A549 (cell line): ENCODE measurements around the gene LAMP1. TPM values are rescaled to one million over a fixed set of nuclear protein-coding genes. Genes with fewer than 3 reads are reported as not detected.

Source experiments
- ATAC-seq, 2 experiments: fragments of 200-7000 bp in 1 of 2; fragments of >200 bp in 1 of 2; cut with Nextera tagmentation in 1 of 2; cut with Tn5 transposase in 1 of 2; 3 replicates each; pipeline versions ENCODE4 v1.8.0 to v1.9.1; 2018 to 2020; ENCODE audit warnings: mild to moderate bottlenecking in 1 of 2, moderate library complexity in 1 of 2
- CTCF ChIA-PET: fragments of 300-600 bp; sonication (Branson Sonifier 250); formaldehyde crosslinking; extraction: SDS; loops from one replicate; lab custom pipeline; 2021; ENCODE audit warnings: antibody characterized with exemption, inconsistent platforms; lab: Yijun Ruan, JAX
- POLR2A ChIA-PET: fragments of 350-600 bp; formaldehyde crosslinking; extraction: SDS; loops from one replicate; lab custom pipeline; 2021; ENCODE audit warnings: antibody characterized with exemption, inconsistent platforms; lab: Yijun Ruan, JAX
- DNase-seq, 2 experiments: peaks; one replicate each; pipeline versions ENCODE4 v3.0.0 to v3.0.0-alpha.2; 2011 to 2016; ENCODE audit warnings: low read depth in 1 of 2, low spot score in 1 of 2
- FAIRE-seq: peaks from 2 replicates; lab custom pipeline; 2011; peaks lifted over from hg19 to GRCh38; lab: Jason Lieb, UNC
- H3K27ac ChIP-seq, 2 experiments: fragments of >200 bp; sonication (Bioruptor Twin); formaldehyde crosslinking; 3 replicates each; pipeline ENCODE4 v1.5.1; 2016 to 2017
- H3K4me1 ChIP-seq: fragments of >200 bp; sonication (Bioruptor Twin); formaldehyde crosslinking; 3 replicates; pipeline ENCODE4 v1.6.1; 2016
- H3K4me2 ChIP-seq: fragments of >200 bp; sonication (Bioruptor Twin); formaldehyde crosslinking; 3 replicates; pipeline ENCODE4 v1.6.1; 2016
- H3K4me3 ChIP-seq: fragments of >200 bp; sonication (Bioruptor Twin); formaldehyde crosslinking; 3 replicates; pipeline ENCODE4 v1.5.1; 2016
- H3K9me3 ChIP-seq: fragments of >200 bp; sonication (Bioruptor Twin); formaldehyde crosslinking; 3 replicates; pipeline ENCODE4 v1.6.1; 2016
- ATOH8 ChIP-seq: fragments of 250-450 bp; sonication (Bioruptor Pico); IDR thresholded peaks from 2 replicates; pipeline ENCODE4 v1.5.0; 2020; ENCODE audit warnings: low read depth, mild to moderate bottlenecking, moderate library complexity
- CHD2 ChIP-seq: fragments of 150-350 bp; IDR thresholded peaks from 2 replicates; pipeline ENCODE4 v1.6.1; 2014; ENCODE audit warnings: low read length; ENCODE audit not compliant: partially characterized antibody
- ELK1 ChIP-seq: fragments of 150-350 bp; IDR thresholded peaks from 2 replicates; pipeline ENCODE4 v1.6.1; 2014; ENCODE audit warnings: low read depth, mild to moderate bottlenecking, low read length
- FOSB ChIP-seq: fragments of 250-450 bp; sonication (Bioruptor Pico); IDR thresholded peaks from 2 replicates; pipeline ENCODE4 v1.5.0; 2020; ENCODE audit warnings: mild to moderate bottlenecking, moderate library complexity
- FOXS1 ChIP-seq: fragments of 250-450 bp; sonication (Bioruptor Pico); IDR thresholded peaks from 2 replicates; pipeline ENCODE4 v1.5.0; 2020; ENCODE audit warnings: mild to moderate bottlenecking, moderate library complexity
- GATA3 ChIP-seq: IDR thresholded peaks from 2 replicates; pipeline ENCODE4 v1.6.1; 2012; ENCODE audit warnings: borderline replicate concordance
- HOXB13 ChIP-seq: fragments of 250-450 bp; sonication (Bioruptor Pico); IDR thresholded peaks from 2 replicates; pipeline ENCODE4 v1.5.0; 2020; ENCODE audit warnings: low read depth, mild to moderate bottlenecking, moderate library complexity
- JUN ChIP-seq, 2 experiments: fragments of >200 bp; sonication (Bioruptor Twin); formaldehyde crosslinking; IDR thresholded peaks; 2 replicates in 1 of 2; 3 replicates in 1 of 2; pipeline ENCODE4 v1.6.1; 2016 to 2017
- MAFK ChIP-seq: fragments of 450-650 bp; IDR thresholded peaks from 2 replicates; pipeline ENCODE4 v1.6.1; 2014; ENCODE audit not compliant: partially characterized antibody
- MAZ ChIP-seq: fragments of 150-350 bp; IDR thresholded peaks from 2 replicates; pipeline ENCODE4 v1.6.1; 2014; ENCODE audit warnings: antibody characterized with exemption, low read depth, low read length, borderline replicate concordance
- NFE2L2 ChIP-seq: fragments of 150-350 bp; conservative IDR thresholded peaks from 2 replicates; pipeline ENCODE4 v1.6.1; 2014; ENCODE audit warnings: low read length
- TFCP2L1 ChIP-seq: fragments of 250-450 bp; sonication (Bioruptor Pico); IDR thresholded peaks from 2 replicates; pipeline ENCODE4 v1.5.0; 2021; ENCODE audit warnings: mild to moderate bottlenecking
- ZC3H11A ChIP-seq: fragments of 450-650 bp; IDR thresholded peaks from 2 replicates; pipeline ENCODE4 v1.6.1; 2014; ENCODE audit warnings: antibody characterized with exemption, mild to moderate bottlenecking
- ZNF302 ChIP-seq: fragments of 250-450 bp; sonication (Bioruptor Pico); IDR thresholded peaks from 2 replicates; pipeline ENCODE4 v1.9.0; 2021; ENCODE audit warnings: inconsistent platforms, mild to moderate bottlenecking, moderate library complexity
- WGBS: methylation state at CpG from one replicate; pipeline ENCODE4 v1.1.6; 2017; ENCODE audit errors: missing lambda C conversion rate; 5-methylcytosine and 5-hydroxymethylcytosine counted together
- polyA plus RNA-seq, 4 experiments: library from polyadenylated mRNA; depleted of rRNA in 3 of 4; stranded (reverse); fragments of >200 nt; fragmentation: RNase III in 1 of 4; extraction: RNeasy Plus Mini Kit Qiagen cat#74134 plus additional on column Dnase treatment in 1 of 4; gene quantifications; 2 replicates in 3 of 4; 3 replicates in 1 of 4; pipeline ENCODE4 v1.2.3, GENCODE V29; 2011 to 2017
- TF ChIP-seq, protein P1 (sequence below): IDR thresholded peaks from 2 replicates; pipeline ENCODE4 v1.6.1; 2012
- TF ChIP-seq, protein P2 (sequence below): fragments of >200 bp; sonication (Bioruptor Twin); formaldehyde crosslinking; IDR thresholded peaks from 2 replicates; pipeline ENCODE4 v1.6.1; 2016
- TF ChIP-seq, protein P3 (sequence below): IDR thresholded peaks from 2 replicates; pipeline ENCODE4 v1.6.1; 2012

The LAMP1 gene
- polyA plus RNA-seq, 2 of the 4 experiments (the other 2 are of a cell fraction), result 58.7 to 114 TPM

- Histone ChIP-seq H3K9me3 (no peaks in the 10 kb centered on the region), H3K4me3 (no peak overlapping the region), H3K4me1 (peaks cover 8% of the 10 kb centered on the region; the same call in 1 of the 3 replicates), H3K27ac (no peak overlapping the region), H3K4me2 (no peak overlapping the region)
- CTCF ChIA-PET, result no interaction called here
- FAIRE-seq, result no peak
- DNase-seq, result no peak
- no peak for ATAC-seq
- no peak for TF ChIP-seq HOXB13 (CRISPR knock-in tag)
- TF ChIP-seq ZC3H11A, result no peak
- TF ChIP-seq TFCP2L1, result no peak
- TF ChIP-seq, protein P1, sequence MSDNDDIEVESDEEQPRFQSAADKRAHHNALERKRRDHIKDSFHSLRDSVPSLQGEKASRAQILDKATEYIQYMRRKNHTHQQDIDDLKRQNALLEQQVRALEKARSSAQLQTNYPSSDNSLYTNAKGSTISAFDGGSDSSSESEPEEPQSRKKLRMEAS, result no peak
- no peak for TF ChIP-seq JUN (IDR thresholded peaks at IDR 0.05)
- no peak for TF ChIP-seq FOSB (CRISPR knock-in tag)
- TF ChIP-seq, protein P2, sequence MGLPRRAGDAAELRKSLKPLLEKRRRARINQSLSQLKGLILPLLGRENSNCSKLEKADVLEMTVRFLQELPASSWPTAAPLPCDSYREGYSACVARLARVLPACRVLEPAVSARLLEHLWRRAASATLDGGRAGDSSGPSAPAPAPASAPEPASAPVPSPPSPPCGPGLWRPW, result no peak
- TF ChIP-seq GATA3, result no peak
- no peak for TF ChIP-seq NFE2L2
- TF ChIP-seq, protein P3, sequence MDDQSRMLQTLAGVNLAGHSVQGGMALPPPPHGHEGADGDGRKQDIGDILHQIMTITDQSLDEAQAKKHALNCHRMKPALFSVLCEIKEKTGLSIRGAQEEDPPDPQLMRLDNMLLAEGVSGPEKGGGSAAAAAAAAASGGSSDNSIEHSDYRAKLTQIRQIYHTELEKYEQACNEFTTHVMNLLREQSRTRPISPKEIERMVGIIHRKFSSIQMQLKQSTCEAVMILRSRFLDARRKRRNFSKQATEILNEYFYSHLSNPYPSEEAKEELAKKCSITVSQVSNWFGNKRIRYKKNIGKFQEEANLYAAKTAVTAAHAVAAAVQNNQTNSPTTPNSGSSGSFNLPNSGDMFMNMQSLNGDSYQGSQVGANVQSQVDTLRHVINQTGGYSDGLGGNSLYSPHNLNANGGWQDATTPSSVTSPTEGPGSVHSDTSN, result no peak
- WGBS, result 70% methylated on average over 9 of the region's 9 CpGs
- POLR2A ChIA-PET, result no interaction called here
Observed at GRCh38 chr13:113293686-113294085, 3.4 kb upstream of the LAMP1 start.

GRCh38 chr13:113295776-113296175 is 1.3 kb upstream of the LAMP1 start:
- POLR2A ChIA-PET, result no interaction called here
- DNase-seq (no peak), FAIRE-seq (no peak), ATAC-seq (no peak)
- 96% methylated on average over 6 of the region's 6 CpGs for WGBS
- peaks cover 11% of the 10 kb centered on the region; the same call in 2 of the 3 replicates for H3K4me1 ChIP-seq
- CTCF ChIA-PET, result no interaction called here
- no peak overlapping the region; a peak in 1 of 6 replicates for H3K27ac ChIP-seq
- no peak overlapping the region for H3K4me3 ChIP-seq
- no peak for TF ChIP-seq CHD2
- no peak for TF ChIP-seq FOSB (CRISPR knock-in tag)
- no peak for TF ChIP-seq NFE2L2
- TF ChIP-seq FOXS1 (CRISPR knock-in tag), result no peak
- TF ChIP-seq ELK1, result no peak
- TF ChIP-seq ATOH8 (CRISPR knock-in tag), result no peak
- TF ChIP-seq MAZ, result no peak
- no peaks in the 10 kb centered on the region for H3K9me3 ChIP-seq
- peak overlapping the region; percentile 91 for H3K4me2 ChIP-seq

DNA sequence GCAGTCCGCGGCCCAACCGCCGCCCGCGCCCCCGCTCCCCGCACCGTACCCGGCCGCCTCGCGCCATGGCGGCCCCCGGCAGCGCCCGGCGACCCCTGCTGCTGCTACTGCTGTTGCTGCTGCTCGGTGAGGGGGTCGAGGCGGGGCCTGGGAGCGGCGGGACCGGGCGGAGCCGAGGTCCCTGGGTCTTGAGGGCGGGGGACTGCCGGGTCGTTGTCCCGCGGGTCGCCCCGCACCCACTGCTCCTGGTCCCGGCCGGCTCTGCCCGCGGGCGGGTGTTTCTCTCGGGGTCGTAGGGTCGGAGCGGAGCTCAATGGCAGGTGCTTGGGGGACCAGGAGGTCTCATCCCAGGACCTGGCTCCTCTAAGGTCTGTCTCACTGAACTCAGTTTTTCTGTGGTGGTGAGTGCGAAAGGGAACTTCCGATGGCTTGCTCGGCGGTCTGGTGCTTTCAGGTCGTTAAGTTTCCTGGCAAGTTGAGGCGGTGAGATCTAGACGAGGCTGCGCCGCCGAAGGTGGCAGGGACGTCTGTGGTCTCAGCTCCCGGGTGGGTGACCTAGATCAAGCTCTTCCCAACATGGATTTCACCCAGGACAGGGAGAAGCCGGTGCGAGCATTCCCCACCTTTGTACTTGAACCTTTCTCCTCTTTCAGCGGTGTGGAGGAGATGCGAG is 467 bp downstream of the LAMP1 start:
- POLR2A ChIA-PET, result interaction anchor here (1.4 kb wide), 1 partner anchor 88 kb away, joined by 10 read pairs; the partner anchor contains the start of genes CUL4A and PCID2
- no peak for FAIRE-seq
- no peaks in the 10 kb centered on the region for H3K9me3 ChIP-seq
- H3K4me1 ChIP-seq, result peaks cover 11% of the 10 kb centered on the region; the same call in 2 of the 3 replicates
- H3K4me2 ChIP-seq, result peak overlapping the region; percentile 81
- 2% methylated on average over 7 of the region's 58 CpGs for WGBS
- CTCF ChIA-PET, result interaction anchor here (1.2 kb wide), 1 partner anchor 96 kb away, joined by 4 read pairs; no protein-coding TSS in a partner anchor
- peak overlapping the region; percentile 97 for H3K4me3 ChIP-seq
- TF ChIP-seq ATOH8 (CRISPR knock-in tag) (no peak), ZNF302 (CRISPR knock-in tag) (no peak), MAFK (no peak)
- TF ChIP-seq, all 56 proteins: peak for 0
- ATAC-seq (peak in 1 of 2 experiments; percentile 70; a peak in 5 of 6 replicates), DNase-seq (no peak)
- H3K27ac ChIP-seq, result peak overlapping the region; percentile 92 to 99
